Measurements from ENCODE around the gene ZNRF2. TPM values are rescaled to one million over a fixed set of nuclear protein-coding genes. Genes with fewer than 3 reads are reported as not detected.

The ZNRF2 gene
- total and polyA plus RNA-seq, 9 donors: 3.0 to 24.8 (median 11.5) TPM

GRCh38 chr7:30247541-30248401 lies 36.6 kb upstream of the ZNRF2 start:
- intact Hi-C loops (cut with DNase I): no loop called here
- H3K4me3 ChIP-seq: no peak overlapping the region
- H3K27me3 ChIP-seq: no peaks in the 10 kb centered on the region
- H3K27ac ChIP-seq: no peak overlapping the region
- H3K36me3 ChIP-seq: no peaks in the 10 kb centered on the region
- peaks cover 3% of the 10 kb centered on the region for H3K4me1 ChIP-seq (ENCODE audit: insufficient read depth)
- WGBS, 3 donors: 25 to 31% (median 30%) methylated on average over 6 of the region's 6 CpGs
- DNase-seq: no peak
- no peak for TF ChIP-seq CTCF (IDR thresholded peaks at IDR 0.05)
- no peak for TF ChIP-seq POLR2A (IDR thresholded peaks at IDR 0.05)
- TF ChIP-seq EP300 (IDR thresholded peaks at IDR 0.05): no peak
- no peaks in the 10 kb centered on the region for H3K9me3 ChIP-seq

- WGBS, 3 donors: 89 to 95% (median 94%) methylated on average over 2 of the region's 2 CpGs
- H3K27ac ChIP-seq: no peak overlapping the region
- H3K9me3 ChIP-seq: no peaks in the 10 kb centered on the region
- H3K4me1 ChIP-seq (ENCODE audit: insufficient read depth): peaks cover 6% of the 10 kb centered on the region
- no peak overlapping the region for H3K4me3 ChIP-seq
- intact Hi-C loops (cut with DNase I): no loop called here
- H3K27me3 ChIP-seq: no peaks in the 10 kb centered on the region
- TF ChIP-seq CTCF (IDR thresholded peaks at IDR 0.05) (no peak), POLR2A (IDR thresholded peaks at IDR 0.05) (no peak), EP300 (IDR thresholded peaks at IDR 0.05) (no peak)
- H3K36me3 ChIP-seq: no peaks in the 10 kb centered on the region
- no peak for DNase-seq
These were observed 35.1 kb upstream of the ZNRF2 start for GRCh38 chr7:30249316-30249715.

- H3K27me3 ChIP-seq: no peaks in the 10 kb centered on the region
- no peak overlapping the region for H3K27ac ChIP-seq
- intact Hi-C loops (cut with DNase I): no loop called here
- H3K9me3 ChIP-seq: no peaks in the 10 kb centered on the region
- TF ChIP-seq CTCF (IDR thresholded peaks at IDR 0.05) (no peak), EP300 (IDR thresholded peaks at IDR 0.05) (no peak), POLR2A (IDR thresholded peaks at IDR 0.05) (no peak)
- no peak for DNase-seq
- no peak overlapping the region for H3K4me3 ChIP-seq
- peaks cover 6% of the 10 kb centered on the region for H3K4me1 ChIP-seq (ENCODE audit: insufficient read depth)
- WGBS, 3 donors: 56 to 73% (median 63%) methylated on average over 2 of the region's 2 CpGs
- H3K36me3 ChIP-seq: no peaks in the 10 kb centered on the region
These were observed 34.2 kb upstream of the ZNRF2 start for GRCh38 chr7:30249986-30250774.

- Histone ChIP-seq H3K9me3 (no peaks in the 10 kb centered on the region), H3K27me3 (no peaks in the 10 kb centered on the region), H3K27ac (no peak overlapping the region), H3K36me3 (no peaks in the 10 kb centered on the region), H3K4me3 (no peak overlapping the region), H3K4me1 (ENCODE audit: insufficient read depth) (peaks cover 6% of the 10 kb centered on the region)
- no peak for DNase-seq
- intact Hi-C loops (cut with DNase I): no loop called here
- TF ChIP-seq CTCF (IDR thresholded peaks at IDR 0.05) (no peak), POLR2A (IDR thresholded peaks at IDR 0.05) (no peak), EP300 (IDR thresholded peaks at IDR 0.05) (no peak)
- 91 to 94% (median 93%) methylated on average over 7 of the region's 7 CpGs for WGBS, 3 donors
These were observed 32.6 kb upstream of the ZNRF2 start for GRCh38 chr7:30251708-30252329.

Data from ovary (tissue), 9 donors.